ENCODE results near the gene MYO5C. TPM values are rescaled to one million over a fixed set of nuclear protein-coding genes. Genes with fewer than 3 reads are reported as not detected.

MYO5C gene
- total RNA-seq, 2 donors from 2014 or later, result 19.1 to 26.7 TPM

GRCh38 chr15:52334491-52335160 is 39.0 kb upstream of the MYO5C start:
- H3K4me3 ChIP-seq (ENCODE audit: low read length), result no peak overlapping the region
- Mint-ChIP-seq H3K36me3 (ENCODE audit: low read depth) (no peaks in the 10 kb centered on the region), H3K4me3 (no peak overlapping the region), H3K27me3 (ENCODE audit: insufficient read depth) (no peaks in the 10 kb centered on the region), H3K27ac (no peak overlapping the region), H3K9me3 (no peaks in the 10 kb centered on the region), H3K4me1 (peaks cover 20% of the 10 kb centered on the region)
- H3K4me1 ChIP-seq (ENCODE audit: control insufficient read depth, insufficient read depth, low read length), result no peaks in the 10 kb centered on the region
- no peak for TF ChIP-seq CTCF (conservative IDR thresholded peaks at IDR 0.05)
- H3K9me3 ChIP-seq (ENCODE audit: control insufficient read depth, low read length), result no peaks in the 10 kb centered on the region
- no peaks in the 10 kb centered on the region for H3K27me3 ChIP-seq (ENCODE audit: control insufficient read depth, insufficient read depth, low read length, poor library complexity, severe bottlenecking)
- 85 to 92% methylated on average over 3 of the region's 3 CpGs for WGBS, 2 experiments (ENCODE audit: insufficient coverage in 1 of 2, insufficient read length in 1 of 2)
- no peaks in the 10 kb centered on the region for H3K36me3 ChIP-seq (ENCODE audit: control insufficient read depth, insufficient read depth, low read length)
- DNase-seq, result no peak
- no peak overlapping the region for H3K27ac ChIP-seq (ENCODE audit: low read depth, low read length)
- H3K9ac ChIP-seq (ENCODE audit: extremely low read depth, low read length, poor library complexity, severe bottlenecking), result no peak overlapping the region

- Mint-ChIP-seq H3K36me3 (ENCODE audit: low read depth) (peaks cover 2% of the 10 kb centered on the region), H3K27me3 (ENCODE audit: insufficient read depth) (no peaks in the 10 kb centered on the region), H3K9me3 (no peaks in the 10 kb centered on the region), H3K27ac (no peak overlapping the region), H3K4me1 (peaks cover 6% of the 10 kb centered on the region), H3K4me3 (no peak overlapping the region)
- Histone ChIP-seq H3K9ac (ENCODE audit: extremely low read depth, low read length, poor library complexity, severe bottlenecking) (no peak overlapping the region), H3K4me3 (ENCODE audit: low read length) (no peak overlapping the region), H3K4me1 (ENCODE audit: control insufficient read depth, insufficient read depth, low read length) (no peaks in the 10 kb centered on the region), H3K36me3 (ENCODE audit: control insufficient read depth, insufficient read depth, low read length) (no peaks in the 10 kb centered on the region), H3K27me3 (ENCODE audit: control insufficient read depth, insufficient read depth, low read length, poor library complexity, severe bottlenecking) (no peaks in the 10 kb centered on the region), H3K27ac (ENCODE audit: low read depth, low read length) (no peak overlapping the region), H3K9me3 (ENCODE audit: control insufficient read depth, low read length) (no peaks in the 10 kb centered on the region)
- DNase-seq, result peak; percentile 53
- 67 to 79% methylated on average over 3 to 6 of the region's 6 CpGs for WGBS, 2 experiments (ENCODE audit: insufficient coverage in 1 of 2, insufficient read length in 1 of 2)
- peak; percentile 58 for TF ChIP-seq CTCF (conservative IDR thresholded peaks at IDR 0.05)
These were observed 36.1 kb upstream of the MYO5C start for GRCh38 chr15:52331490-52332240.

- Histone ChIP-seq H3K27me3 (ENCODE audit: control insufficient read depth, insufficient read depth, low read length, poor library complexity, severe bottlenecking) (no peaks in the 10 kb centered on the region), H3K36me3 (ENCODE audit: control insufficient read depth, insufficient read depth, low read length) (no peaks in the 10 kb centered on the region), H3K9ac (ENCODE audit: extremely low read depth, low read length, poor library complexity, severe bottlenecking) (no peak overlapping the region), H3K9me3 (ENCODE audit: control insufficient read depth, low read length) (no peaks in the 10 kb centered on the region), H3K4me3 (ENCODE audit: low read length) (no peak overlapping the region), H3K27ac (ENCODE audit: low read depth, low read length) (no peak overlapping the region), H3K4me1 (ENCODE audit: control insufficient read depth, insufficient read depth, low read length) (no peaks in the 10 kb centered on the region)
- no peak overlapping the region for H3K4me3 Mint-ChIP-seq
- H3K36me3 Mint-ChIP-seq (ENCODE audit: low read depth), result peaks cover 5% of the 10 kb centered on the region
- peaks cover 6% of the 10 kb centered on the region for H3K4me1 Mint-ChIP-seq
- H3K9me3 Mint-ChIP-seq, result no peaks in the 10 kb centered on the region
- H3K27ac Mint-ChIP-seq, result no peak overlapping the region
- no peak for DNase-seq
- H3K27me3 Mint-ChIP-seq (ENCODE audit: insufficient read depth), result no peaks in the 10 kb centered on the region
- WGBS, 2 experiments (ENCODE audit: insufficient coverage in 1 of 2, insufficient read length in 1 of 2), result 88 to 90% methylated on average over 1 of the region's 1 CpG
- TF ChIP-seq CTCF (conservative IDR thresholded peaks at IDR 0.05), result no peak
These were observed 34.4 kb upstream of the MYO5C start for GRCh38 chr15:52329987-52330386.

All from endodermal cell (in vitro differentiated cells).